GM23338 (cell line): ENCODE measurements around the gene APBA2. TPM values are rescaled to one million over a fixed set of nuclear protein-coding genes. Genes with fewer than 3 reads are reported as not detected.

ENCODE experiments used
- ATAC-seq: fragments of 200-7000 bp; cut with Tn5 transposase; 3 replicates; pipeline ENCODE4 v1.9.1; 2020
- DNase-seq: peaks from one replicate; pipeline ENCODE4 v3.0.0-alpha.2; 2015; ENCODE audit warnings: low spot score
- H2AFZ ChIP-seq: fragments of 200-600 bp; sonication (generic); 2 replicates; pipeline ENCODE4 v1.8.0; 2016; ENCODE audit warnings: antibody characterized with exemption, mild to moderate bottlenecking, moderate library complexity
- H3F3A ChIP-seq: fragments of 200-600 bp; sonication (generic); replicated peaks from 2 replicates; pipeline ENCODE4 v1.8.0; 2017; ENCODE audit warnings: antibody characterized with exemption, mixed run types, low read depth
- H3K27ac ChIP-seq: fragments of 200-600 bp; sonication (generic); 2 replicates; pipeline ENCODE4 v1.6.1; 2016; ENCODE audit warnings: low read depth
- H3K27me3 ChIP-seq: fragments of 200-600 bp; sonication (generic); 2 replicates; pipeline ENCODE4 v1.8.0; 2016; ENCODE audit warnings: mild to moderate bottlenecking, mixed run types, moderate library complexity; ENCODE audit not compliant: insufficient read depth
- H3K36me3 ChIP-seq: fragments of 200-600 bp; sonication (generic); 2 replicates; pipeline ENCODE4 v1.8.0; 2016; ENCODE audit warnings: mild to moderate bottlenecking; ENCODE audit not compliant: insufficient read depth
- H3K4me1 ChIP-seq: fragments of 200-600 bp; sonication (generic); 2 replicates; pipeline ENCODE4 v1.8.0; 2016; ENCODE audit warnings: mild to moderate bottlenecking, moderate library complexity; ENCODE audit not compliant: insufficient read depth
- H3K4me2 ChIP-seq: fragments of 200-600 bp; sonication (generic); 2 replicates; pipeline ENCODE4 v1.7.1; 2017; ENCODE audit warnings: mixed run types
- H3K4me3 ChIP-seq: fragments of 200-600 bp; sonication (generic); 2 replicates; pipeline ENCODE4 v1.6.1; 2016; ENCODE audit warnings: mixed run types
- H3K79me2 ChIP-seq: fragments of 200-600 bp; sonication (generic); replicated peaks from 2 replicates; pipeline ENCODE4 v1.8.0; 2017; ENCODE audit warnings: mild to moderate bottlenecking; ENCODE audit not compliant: insufficient read depth
- H3K9me2 ChIP-seq: fragments of 200-600 bp; sonication (generic); 2 replicates; pipeline ENCODE4 v1.8.0; 2017; ENCODE audit not compliant: insufficient read depth
- H4K20me1 ChIP-seq: fragments of 200-600 bp; sonication (generic); replicated peaks from 2 replicates; pipeline ENCODE4 v1.8.0; 2017; ENCODE audit warnings: mild to moderate bottlenecking; ENCODE audit not compliant: insufficient read depth
- H3K27ac Mint-ChIP-seq: 2 replicates; pipeline ENCODE4 v1.8.0; 2020; ENCODE audit warnings: inconsistent platforms, mild to moderate bottlenecking, moderate library complexity, mixed read lengths
- H3K27me3 Mint-ChIP-seq: 3 replicates; pipeline ENCODE4 v1.8.0; 2022; ENCODE audit warnings: low read depth, mild to moderate bottlenecking, moderate library complexity, mixed read lengths, inconsistent platforms; ENCODE audit not compliant: insufficient read depth, poor library complexity
- H3K36me3 Mint-ChIP-seq: 3 replicates; pipeline ENCODE4 v1.8.0; 2021; ENCODE audit warnings: low read depth, mild to moderate bottlenecking, inconsistent platforms, moderate library complexity, mixed read lengths
- H3K4me1 Mint-ChIP-seq: 3 replicates; pipeline ENCODE4 v1.8.0; 2020; ENCODE audit warnings: mild to moderate bottlenecking, inconsistent platforms, mixed read lengths
- H3K4me3 Mint-ChIP-seq: 3 replicates; pipeline ENCODE4 v1.8.0; 2021; ENCODE audit warnings: moderate library complexity, mild to moderate bottlenecking, inconsistent platforms, mixed read lengths
- H3K9me3 Mint-ChIP-seq: 3 replicates; pipeline ENCODE4 v1.8.0; 2020; ENCODE audit warnings: moderate library complexity, mild to moderate bottlenecking, inconsistent platforms, mixed read lengths
- CREB1 ChIP-seq: fragments of 250-450 bp; sonication (Bioruptor Pico); IDR thresholded peaks from 2 replicates; pipeline ENCODE4 v1.5.0; 2020; ENCODE audit warnings: low read depth, mild to moderate bottlenecking, moderate library complexity
- CTCF ChIP-seq, 2 experiments: fragments of 200-600 bp in 1 of 2; sonication (generic) in 1 of 2; conservative IDR thresholded peaks; 2 replicates each; pipeline versions ENCODE4 v1.5.1 to v1.6.1; 2016 to 2017; ENCODE audit warnings: antibody characterized with exemption in 2 of 2, low read depth in 2 of 2, mild to moderate bottlenecking in 2 of 2, moderate library complexity in 1 of 2
- ETS1 ChIP-seq: IDR thresholded peaks from 2 replicates; pipeline ENCODE4 v1.6.1; 2016; ENCODE audit warnings: antibody characterized with exemption
- EZH2 ChIP-seq: fragments of 200-600 bp; sonication (generic); IDR thresholded peaks from one replicate; pipeline ENCODE4 v1.8.0; 2017; ENCODE audit warnings: antibody characterized with exemption, mild to moderate bottlenecking, low read depth; ENCODE audit not compliant: unreplicated experiment
- EZH2phosphoT487 ChIP-seq: fragments of 200-600 bp; sonication (generic); IDR thresholded peaks from one replicate; pipeline ENCODE4 v1.8.1; 2018; ENCODE audit warnings: antibody characterized with exemption; ENCODE audit not compliant: unreplicated experiment
- JUNB ChIP-seq: IDR thresholded peaks from one replicate; pipeline ENCODE4 v1.6.1; 2016; ENCODE audit warnings: antibody characterized with exemption; ENCODE audit not compliant: unreplicated experiment
- NANOG ChIP-seq: IDR thresholded peaks from 2 replicates; pipeline ENCODE4 v1.6.1; 2016; ENCODE audit warnings: antibody characterized with exemption, borderline replicate concordance
- POLR2AphosphoS5 ChIP-seq: IDR thresholded peaks from 2 replicates; pipeline ENCODE4 v1.6.1; 2016; ENCODE audit warnings: antibody characterized with exemption, low read depth
- REST ChIP-seq: IDR thresholded peaks from one replicate; pipeline ENCODE4 v1.6.1; 2018; ENCODE audit warnings: antibody characterized with exemption; ENCODE audit not compliant: unreplicated experiment
- ZNF114 ChIP-seq: fragments of 250-450 bp; sonication (Bioruptor Pico); IDR thresholded peaks from 2 replicates; pipeline ENCODE4 v1.5.0; 2020; ENCODE audit warnings: mild to moderate bottlenecking, moderate library complexity
- ZNF331 ChIP-seq: fragments of 250-450 bp; sonication (Bioruptor Pico); IDR thresholded peaks from 2 replicates; pipeline ENCODE4 v1.5.0; 2020; ENCODE audit warnings: low read depth, mild to moderate bottlenecking, moderate library complexity
- polyA plus RNA-seq: library from polyadenylated mRNA; unstranded; fragments of >200 nt; fragmentation: Nextera tagmentation; extraction: Ambion mirVana; gene quantifications from 2 replicates; pipeline ENCODE4 v1.2.1, GENCODE V29; 2016
- total RNA-seq: library from RNA; depleted of rRNA; stranded (reverse); fragments of >200 nt; shearing (Covaris generic); gene quantifications from 2 replicates; pipeline ENCODE4 v1.2.3, GENCODE V29; 2014
- TF ChIP-seq, protein P1 (sequence below): fragments of 250-450 bp; sonication (Bioruptor Pico); IDR thresholded peaks from 2 replicates; pipeline ENCODE4 v1.5.0; 2020; ENCODE audit warnings: mild to moderate bottlenecking, moderate library complexity

Gene APBA2
- total and polyA plus RNA-seq, 2 experiments from 2014 or later, result 5.9 to 24.7 TPM

GRCh38 chr15:29128671-29129070, 242.9 kb downstream of the APBA2 start:
- H3K27ac Mint-ChIP-seq, result no peak overlapping the region
- no peaks in the 10 kb centered on the region for H3K79me2 ChIP-seq
- H3F3A ChIP-seq, result no peaks in the 10 kb centered on the region
- H3K4me3 Mint-ChIP-seq, result no peak overlapping the region
- ATAC-seq, result no peak
- peaks cover 36% of the 10 kb centered on the region for H3K4me1 Mint-ChIP-seq
- H3K36me3 ChIP-seq, result no peaks in the 10 kb centered on the region
- TF ChIP-seq CTCF (conservative IDR thresholded peaks at IDR 0.05; ENCODE audit: low read depth in 2 of 2) (no peak), JUNB (no peak), EZH2phosphoT487 (no peak), EZH2 (no peak), ZNF331 (CRISPR knock-in tag) (no peak), ETS1 (no peak), POLR2AphosphoS5 (no peak), ZNF114 (CRISPR knock-in tag) (no peak), NANOG (no peak), CREB1 (CRISPR knock-in tag) (no peak), REST (no peak)
- TF ChIP-seq, protein P1, sequence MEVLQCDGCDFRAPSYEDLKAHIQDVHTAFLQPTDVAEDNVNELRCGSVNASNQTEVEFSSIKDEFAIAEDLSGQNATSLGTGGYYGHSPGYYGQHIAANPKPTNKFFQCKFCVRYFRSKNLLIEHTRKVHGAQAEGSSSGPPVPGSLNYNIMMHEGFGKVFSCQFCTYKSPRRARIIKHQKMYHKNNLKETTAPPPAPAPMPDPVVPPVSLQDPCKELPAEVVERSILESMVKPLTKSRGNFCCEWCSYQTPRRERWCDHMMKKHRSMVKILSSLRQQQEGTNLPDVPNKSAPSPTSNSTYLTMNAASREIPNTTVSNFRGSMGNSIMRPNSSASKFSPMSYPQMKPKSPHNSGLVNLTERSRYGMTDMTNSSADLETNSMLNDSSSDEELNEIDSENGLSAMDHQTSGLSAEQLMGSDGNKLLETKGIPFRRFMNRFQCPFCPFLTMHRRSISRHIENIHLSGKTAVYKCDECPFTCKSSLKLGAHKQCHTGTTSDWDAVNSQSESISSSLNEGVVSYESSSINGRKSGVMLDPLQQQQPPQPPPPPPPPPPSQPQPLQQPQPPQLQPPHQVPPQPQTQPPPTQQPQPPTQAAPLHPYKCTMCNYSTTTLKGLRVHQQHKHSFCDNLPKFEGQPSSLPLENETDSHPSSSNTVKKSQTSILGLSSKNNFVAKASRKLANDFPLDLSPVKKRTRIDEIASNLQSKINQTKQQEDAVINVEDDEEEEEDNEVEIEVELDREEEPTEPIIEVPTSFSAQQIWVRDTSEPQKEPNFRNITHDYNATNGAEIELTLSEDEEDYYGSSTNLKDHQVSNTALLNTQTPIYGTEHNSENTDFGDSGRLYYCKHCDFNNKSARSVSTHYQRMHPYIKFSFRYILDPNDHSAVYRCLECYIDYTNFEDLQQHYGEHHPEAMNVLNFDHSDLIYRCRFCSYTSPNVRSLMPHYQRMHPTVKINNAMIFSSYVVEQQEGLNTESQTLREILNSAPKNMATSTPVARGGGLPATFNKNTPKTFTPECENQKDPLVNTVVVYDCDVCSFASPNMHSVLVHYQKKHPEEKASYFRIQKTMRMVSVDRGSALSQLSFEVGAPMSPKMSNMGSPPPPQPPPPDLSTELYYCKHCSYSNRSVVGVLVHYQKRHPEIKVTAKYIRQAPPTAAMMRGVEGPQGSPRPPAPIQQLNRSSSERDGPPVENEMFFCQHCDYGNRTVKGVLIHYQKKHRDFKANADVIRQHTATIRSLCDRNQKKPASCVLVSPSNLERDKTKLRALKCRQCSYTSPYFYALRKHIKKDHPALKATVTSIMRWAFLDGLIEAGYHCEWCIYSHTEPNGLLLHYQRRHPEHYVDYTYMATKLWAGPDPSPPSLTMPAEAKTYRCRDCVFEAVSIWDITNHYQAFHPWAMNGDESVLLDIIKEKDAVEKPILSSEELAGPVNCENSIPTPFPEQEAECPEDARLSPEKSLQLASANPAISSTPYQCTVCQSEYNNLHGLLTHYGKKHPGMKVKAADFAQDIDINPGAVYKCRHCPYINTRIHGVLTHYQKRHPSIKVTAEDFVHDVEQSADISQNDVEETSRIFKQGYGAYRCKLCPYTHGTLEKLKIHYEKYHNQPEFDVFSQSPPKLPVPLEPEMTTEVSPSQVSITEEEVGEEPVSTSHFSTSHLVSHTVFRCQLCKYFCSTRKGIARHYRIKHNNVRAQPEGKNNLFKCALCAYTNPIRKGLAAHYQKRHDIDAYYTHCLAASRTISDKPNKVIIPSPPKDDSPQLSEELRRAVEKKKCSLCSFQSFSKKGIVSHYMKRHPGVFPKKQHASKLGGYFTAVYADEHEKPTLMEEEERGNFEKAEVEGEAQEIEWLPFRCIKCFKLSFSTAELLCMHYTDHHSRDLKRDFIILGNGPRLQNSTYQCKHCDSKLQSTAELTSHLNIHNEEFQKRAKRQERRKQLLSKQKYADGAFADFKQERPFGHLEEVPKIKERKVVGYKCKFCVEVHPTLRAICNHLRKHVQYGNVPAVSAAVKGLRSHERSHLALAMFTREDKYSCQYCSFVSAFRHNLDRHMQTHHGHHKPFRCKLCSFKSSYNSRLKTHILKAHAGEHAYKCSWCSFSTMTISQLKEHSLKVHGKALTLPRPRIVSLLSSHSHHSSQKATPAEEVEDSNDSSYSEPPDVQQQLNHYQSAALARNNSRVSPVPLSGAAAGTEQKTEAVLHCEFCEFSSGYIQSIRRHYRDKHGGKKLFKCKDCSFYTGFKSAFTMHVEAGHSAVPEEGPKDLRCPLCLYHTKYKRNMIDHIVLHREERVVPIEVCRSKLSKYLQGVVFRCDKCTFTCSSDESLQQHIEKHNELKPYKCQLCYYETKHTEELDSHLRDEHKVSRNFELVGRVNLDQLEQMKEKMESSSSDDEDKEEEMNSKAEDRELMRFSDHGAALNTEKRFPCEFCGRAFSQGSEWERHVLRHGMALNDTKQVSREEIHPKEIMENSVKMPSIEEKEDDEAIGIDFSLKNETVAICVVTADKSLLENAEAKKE, result no peak
- H3K27ac ChIP-seq, result no peak overlapping the region
- no peaks in the 10 kb centered on the region; the same call in 2 of the 3 replicates for H3K9me3 Mint-ChIP-seq
- no peaks in the 10 kb centered on the region for H3K9me2 ChIP-seq
- H2AFZ ChIP-seq, result no peak overlapping the region
- no peaks in the 10 kb centered on the region for H4K20me1 ChIP-seq
- H3K27me3 Mint-ChIP-seq, result peaks cover 10% of the 10 kb centered on the region
- no peak overlapping the region for H3K4me3 ChIP-seq
- no peaks in the 10 kb centered on the region for H3K4me1 ChIP-seq
- no peak overlapping the region for H3K4me2 ChIP-seq
- DNase-seq, result no peak
- H3K27me3 ChIP-seq, result no peaks in the 10 kb centered on the region
- no peaks in the 10 kb centered on the region; the same call in 2 of the 3 replicates for H3K36me3 Mint-ChIP-seq
